AG09319 (cell line): ENCODE data around the gene ABHD6.
A peak's percentile ranks its signal among the peaks of the same experiment; 100 is the strongest.

Source experiments
- DNase-seq: peaks from one replicate; pipeline ENCODE4 v3.0.0-alpha.2; 2010; ENCODE audit warnings: low read depth; ENCODE audit errors: extremely low read depth
- CTCF ChIP-seq: IDR thresholded peaks from 2 replicates; pipeline ENCODE4 v1.5.1; 2011; ENCODE audit warnings: low read depth, mild to moderate bottlenecking, inconsistent platforms, low read length, moderate library complexity

The ABHD6 gene

GRCh38 chr3:58210761-58211460 is 26.7 kb upstream of the ABHD6 start, which contains the start of gene DNASE1L3:
Gene DNASE1L3 (minus strand): TSS chr3:58210972. CDS start chr3:58210906, 66 bp downstream.
- no peak for DNase-seq
- no peak for TF ChIP-seq CTCF

GRCh38 chr3:58214484-58215316 is 22.9 kb upstream of the ABHD6 start:
- DNase-seq, result no peak
- TF ChIP-seq CTCF, result no peak

GRCh38 chr3:58215317-58216025 is 22.1 kb upstream of the ABHD6 start:
- TF ChIP-seq CTCF, result no peak
- DNase-seq, result no peak

GRCh38 chr3:58216496-58217195 is 20.9 kb upstream of the ABHD6 start:
- no peak for TF ChIP-seq CTCF
- DNase-seq, result no peak

- no peak for DNase-seq
- peak; percentile 77 for TF ChIP-seq CTCF
These were observed 20.3 kb upstream of the ABHD6 start for GRCh38 chr3:58217209-58217811.

- DNase-seq, result no peak
- no peak for TF ChIP-seq CTCF
These were observed 18.7 kb upstream of the ABHD6 start for GRCh38 chr3:58218904-58219303.
